NCI-H128 (cell line): ENCODE data around the gene KDM4B.

ENCODE experiments used
- DNase-seq: peaks from one replicate; lab custom pipeline; 2025; ENCODE audit not compliant: unreplicated experiment; lab: John Stamatoyannopoulos, UW

The KDM4B gene

DNA sequence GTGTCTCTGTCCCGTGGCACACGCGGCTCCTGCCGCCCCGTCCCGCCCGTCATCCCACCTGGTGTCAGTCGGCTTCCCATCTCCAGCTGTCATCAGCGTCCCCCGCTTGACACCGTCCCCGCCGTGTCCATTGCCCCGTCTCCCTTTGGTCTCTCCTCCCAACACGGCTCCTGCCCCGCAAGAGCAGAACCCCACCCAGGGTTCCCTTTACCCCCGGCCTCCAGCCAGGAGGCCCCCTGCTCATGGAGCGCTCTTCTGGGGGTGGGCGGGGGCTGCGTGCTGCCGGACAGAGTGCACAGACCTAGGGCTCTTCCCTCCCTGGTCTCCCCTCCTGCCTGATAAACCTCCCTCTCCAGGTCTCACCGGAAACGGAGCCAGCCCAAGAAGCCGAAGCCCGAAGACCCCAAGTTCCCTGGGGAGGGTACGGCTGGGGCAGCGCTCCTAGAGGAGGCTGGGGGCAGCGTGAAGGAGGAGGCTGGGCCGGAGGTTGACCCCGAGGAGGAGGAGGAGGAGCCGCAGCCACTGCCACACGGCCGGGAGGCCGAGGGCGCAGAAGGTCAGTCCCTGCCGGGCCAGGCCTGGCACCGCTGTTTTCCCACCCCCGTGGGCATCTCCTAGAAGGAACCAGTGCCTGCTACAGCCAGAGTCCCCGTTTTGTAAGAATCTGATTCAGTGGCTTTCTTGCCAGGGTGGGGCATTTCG lies 150.5 kb downstream of the KDM4B start:
- no peak for DNase-seq

DNA sequence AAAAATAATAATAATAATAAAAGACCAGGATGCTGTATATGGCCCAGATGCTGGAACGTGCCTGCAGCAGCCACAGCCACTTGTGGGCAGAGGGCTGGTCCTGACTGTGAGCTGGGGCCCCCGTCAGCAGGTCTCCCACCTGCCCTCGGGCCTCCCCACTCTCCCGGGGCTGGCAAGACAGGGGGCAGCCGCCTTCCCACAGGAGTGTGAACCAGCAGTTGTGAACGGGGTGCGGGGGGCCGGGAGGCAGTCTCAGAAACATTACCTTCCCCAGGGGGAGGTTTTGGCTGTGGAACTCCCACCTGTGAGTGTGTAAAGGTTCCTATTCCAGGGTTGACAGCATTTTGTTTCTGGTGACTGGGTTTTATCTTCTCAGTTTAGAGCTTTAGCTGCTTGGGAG lies 151.4 kb downstream of the KDM4B start:
- no peak for DNase-seq

DNA sequence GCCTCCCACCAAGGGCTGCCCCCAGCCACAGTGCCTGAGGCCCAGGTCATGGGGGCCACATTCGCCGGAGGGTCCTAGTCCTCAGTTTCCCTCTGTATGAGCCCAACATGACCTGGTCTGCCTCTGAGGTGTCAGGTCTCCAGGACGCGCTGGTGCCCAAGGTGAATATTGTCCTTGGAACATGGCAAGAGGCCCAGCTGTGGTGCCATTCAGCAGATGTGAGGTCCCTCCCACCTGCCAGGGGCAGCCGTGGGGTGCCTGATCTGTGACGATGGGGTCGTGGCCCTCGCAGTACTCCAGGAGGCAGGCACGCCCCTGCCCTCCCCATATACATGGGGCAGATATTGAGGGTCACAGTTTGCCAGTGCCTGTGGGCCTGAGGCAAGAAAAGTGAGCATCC lies 151.9 kb downstream of the KDM4B start:
- DNase-seq: no peak

DNA sequence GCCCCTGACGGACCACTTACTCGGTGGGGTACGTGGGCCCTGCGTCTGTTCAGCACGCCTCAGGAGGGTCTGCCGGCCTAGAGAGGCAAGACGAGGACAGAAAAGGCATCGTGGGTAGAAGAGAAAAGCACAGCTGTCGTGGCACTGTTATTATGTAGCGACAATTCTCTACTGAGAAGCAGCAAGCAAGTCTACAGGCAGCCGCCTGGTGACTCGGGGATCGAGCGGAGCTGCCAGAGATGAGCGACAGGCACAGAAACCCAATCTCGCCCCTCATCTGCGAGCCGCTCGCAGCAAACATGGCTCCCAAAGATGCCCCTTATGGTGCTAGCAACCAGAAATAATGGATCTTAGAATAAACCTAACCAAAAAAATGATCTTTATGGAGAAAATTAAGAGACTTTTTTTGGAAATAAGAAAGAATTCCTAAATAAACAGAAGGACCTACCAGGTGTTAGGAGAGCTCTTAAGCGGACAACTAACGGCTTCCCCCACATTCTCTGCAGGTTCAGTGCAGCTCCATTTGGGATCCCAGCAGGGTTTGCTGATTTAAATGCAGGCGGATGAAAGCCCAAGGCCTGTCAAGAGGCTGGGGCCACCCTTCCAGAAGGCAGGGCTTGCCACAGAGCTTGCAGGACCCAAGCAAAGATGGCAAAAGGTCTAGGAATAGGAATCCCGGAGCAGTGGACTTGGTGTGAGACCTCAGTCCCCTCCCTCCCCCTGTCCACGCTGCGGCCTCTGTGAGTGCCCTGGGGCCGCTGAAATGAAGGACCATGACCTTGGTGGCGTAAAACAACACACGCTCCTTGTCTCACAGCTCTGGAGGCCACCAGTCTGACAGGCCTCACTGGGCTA lies 152.6 kb downstream of the KDM4B start:
- DNase-seq: no peak

DNA sequence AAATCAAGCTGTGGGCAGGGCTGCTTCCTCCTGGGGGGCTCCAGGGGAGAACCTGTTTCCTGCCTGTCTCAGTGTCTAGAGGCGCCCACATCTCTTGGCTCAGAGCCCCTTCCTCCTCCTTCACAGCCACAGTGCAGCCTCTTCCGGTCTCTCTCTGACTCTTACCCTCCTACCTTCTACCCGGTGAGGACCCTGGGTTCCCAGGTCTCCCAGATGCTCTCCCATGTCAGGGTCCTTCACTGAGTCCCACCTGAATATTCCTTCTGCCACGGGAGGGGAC lies 153.1 kb downstream of the KDM4B start:
- DNase-seq: no peak

DNA sequence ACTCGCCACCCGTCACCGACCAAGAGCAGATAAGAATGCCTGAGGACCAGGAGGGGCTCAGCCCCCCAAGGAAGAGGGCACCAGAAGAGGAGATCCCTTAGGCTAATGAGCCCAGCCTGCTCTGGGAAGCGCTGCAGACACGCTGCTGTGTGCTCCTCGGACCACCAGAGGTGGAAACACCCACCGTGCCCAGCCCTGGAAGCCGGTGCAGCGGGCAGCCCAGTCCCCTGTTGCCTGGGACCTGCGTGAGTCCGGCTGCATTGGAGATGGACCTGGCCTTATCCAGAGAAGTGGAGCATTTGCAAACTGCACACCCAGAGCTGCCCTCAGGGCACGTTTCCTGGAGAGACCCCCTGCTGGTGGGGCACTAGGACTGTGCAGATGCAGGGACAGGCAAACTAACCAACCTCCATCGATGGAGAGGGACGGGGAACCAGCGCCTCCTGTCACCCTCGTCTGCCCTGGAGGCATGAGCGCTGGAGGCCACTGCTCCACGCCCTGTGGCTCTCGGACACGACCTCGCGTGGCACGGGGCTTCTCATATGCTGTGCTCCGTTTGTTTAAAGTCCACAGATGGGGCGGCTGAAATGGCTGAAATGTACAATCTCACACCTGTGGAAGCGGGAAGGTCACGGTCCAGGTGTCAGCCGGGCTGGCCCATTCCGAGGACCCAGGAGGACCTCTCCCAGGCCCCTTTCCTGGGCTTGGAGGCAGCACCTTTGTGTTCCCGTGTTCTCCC lies 153.9 kb downstream of the KDM4B start:
- DNase-seq: no peak

DNA sequence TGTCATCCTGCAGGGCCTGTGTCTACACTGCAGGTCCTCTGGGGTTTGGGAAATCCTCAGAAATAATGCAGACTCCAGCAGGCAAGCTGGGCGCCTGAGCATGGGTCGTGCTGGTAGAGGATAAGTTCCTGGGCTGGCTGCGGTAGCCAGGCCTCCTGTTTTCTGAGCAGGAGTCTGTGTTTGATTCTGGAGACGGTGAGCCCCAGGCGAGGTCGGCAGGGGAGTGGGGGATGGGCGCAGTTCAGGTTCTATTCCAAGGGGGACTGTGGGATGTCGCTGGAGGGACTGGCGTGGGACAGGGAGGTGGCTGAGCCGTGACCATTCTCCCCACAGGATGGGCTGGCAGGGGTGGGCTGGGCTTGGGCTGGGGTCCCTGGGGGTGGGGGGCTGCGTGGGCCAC lies 154.7 kb downstream of the KDM4B start:
- no peak for DNase-seq

DNA sequence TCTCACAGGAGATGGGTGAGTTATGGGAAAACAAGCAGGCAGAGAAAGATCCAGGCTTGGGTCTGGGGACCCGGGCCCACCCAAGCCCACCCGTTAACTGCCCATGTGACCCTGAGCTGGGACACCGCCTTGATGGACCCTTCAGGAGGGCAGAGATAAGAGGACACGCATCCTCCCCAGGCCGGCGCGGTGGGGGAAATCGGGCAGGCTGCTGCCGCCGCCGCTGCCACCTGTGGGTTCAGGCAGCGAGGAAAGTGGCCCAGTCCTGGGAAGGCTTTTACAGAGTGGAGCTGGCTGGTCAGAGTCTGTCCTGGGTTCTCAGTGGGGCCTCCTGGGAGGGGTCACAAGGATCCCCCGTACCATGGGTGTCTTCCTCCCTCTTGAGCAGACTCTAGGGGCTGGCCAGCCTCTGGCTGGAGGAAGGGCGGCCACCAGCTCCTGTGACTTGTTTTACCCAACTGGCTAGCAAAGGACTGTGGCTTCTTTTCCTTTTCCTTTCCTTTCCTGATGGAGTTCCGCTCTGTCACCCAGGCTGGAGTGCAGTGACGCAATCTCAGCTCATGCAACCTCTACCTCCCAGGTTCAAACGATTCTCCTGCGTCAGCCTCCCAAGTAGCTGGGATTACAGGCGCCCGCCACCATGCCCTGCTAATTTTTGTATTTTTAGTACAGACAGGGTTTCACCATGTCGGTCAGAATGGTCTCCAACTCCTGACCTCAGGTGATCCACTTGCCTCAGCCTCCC lies 155.4 kb downstream of the KDM4B start:
- DNase-seq: no peak

DNA sequence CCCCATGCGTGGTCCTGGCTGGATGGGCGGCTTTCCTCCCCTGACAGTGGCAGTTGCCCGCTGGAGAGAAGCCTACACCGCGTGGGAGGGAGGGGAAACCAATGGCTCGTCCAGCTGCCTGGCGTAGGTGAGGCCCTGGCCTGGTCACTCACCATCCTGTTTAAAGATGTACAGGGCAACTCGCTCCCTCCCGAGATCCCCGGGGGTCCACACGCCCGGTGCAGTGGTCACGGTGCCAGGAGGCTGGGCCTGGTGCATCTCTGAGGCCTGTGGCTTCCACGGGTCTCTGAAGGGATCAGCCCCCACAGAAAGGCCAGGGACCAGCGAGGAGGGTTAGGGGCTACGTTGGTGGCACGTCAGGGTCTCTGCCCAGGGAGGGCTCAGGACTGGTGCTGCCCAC lies 156.5 kb downstream of the KDM4B start:
- no peak for DNase-seq

DNA sequence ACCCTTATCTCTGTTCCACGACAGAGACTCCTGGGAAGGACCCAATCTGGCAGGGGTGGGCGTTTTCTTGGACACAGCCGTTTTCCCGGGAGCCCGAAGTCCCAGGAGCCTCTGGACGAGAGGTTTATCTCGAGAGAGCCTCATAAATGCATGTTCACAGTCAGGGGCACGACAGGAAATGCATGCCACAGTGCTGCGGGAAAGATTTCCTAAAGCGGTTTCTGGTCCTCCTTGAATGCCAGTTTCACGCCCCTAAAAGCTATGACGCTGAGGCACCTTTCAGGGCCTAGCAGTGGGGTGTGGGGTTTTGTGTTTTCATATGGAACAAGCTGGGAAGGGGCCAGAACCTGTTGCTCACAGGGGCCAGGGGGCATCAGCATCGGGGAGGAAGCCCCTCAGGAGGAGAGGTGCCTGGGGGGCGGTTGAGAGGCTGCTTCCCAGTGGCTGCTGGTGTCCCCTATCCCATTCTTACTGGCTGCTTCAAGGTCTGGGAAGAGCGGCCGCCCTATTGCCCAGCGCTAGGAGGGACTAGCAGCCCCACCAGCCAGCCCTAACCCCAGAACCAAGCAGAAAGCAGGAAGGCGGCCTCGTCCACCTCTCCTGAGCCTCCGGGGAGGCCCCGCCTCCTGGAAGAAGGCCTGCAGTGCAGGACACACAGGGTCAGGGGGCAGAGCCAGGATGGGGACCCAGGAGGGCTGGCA lies 157.0 kb downstream of the KDM4B start:
- DNase-seq: no peak

DNA sequence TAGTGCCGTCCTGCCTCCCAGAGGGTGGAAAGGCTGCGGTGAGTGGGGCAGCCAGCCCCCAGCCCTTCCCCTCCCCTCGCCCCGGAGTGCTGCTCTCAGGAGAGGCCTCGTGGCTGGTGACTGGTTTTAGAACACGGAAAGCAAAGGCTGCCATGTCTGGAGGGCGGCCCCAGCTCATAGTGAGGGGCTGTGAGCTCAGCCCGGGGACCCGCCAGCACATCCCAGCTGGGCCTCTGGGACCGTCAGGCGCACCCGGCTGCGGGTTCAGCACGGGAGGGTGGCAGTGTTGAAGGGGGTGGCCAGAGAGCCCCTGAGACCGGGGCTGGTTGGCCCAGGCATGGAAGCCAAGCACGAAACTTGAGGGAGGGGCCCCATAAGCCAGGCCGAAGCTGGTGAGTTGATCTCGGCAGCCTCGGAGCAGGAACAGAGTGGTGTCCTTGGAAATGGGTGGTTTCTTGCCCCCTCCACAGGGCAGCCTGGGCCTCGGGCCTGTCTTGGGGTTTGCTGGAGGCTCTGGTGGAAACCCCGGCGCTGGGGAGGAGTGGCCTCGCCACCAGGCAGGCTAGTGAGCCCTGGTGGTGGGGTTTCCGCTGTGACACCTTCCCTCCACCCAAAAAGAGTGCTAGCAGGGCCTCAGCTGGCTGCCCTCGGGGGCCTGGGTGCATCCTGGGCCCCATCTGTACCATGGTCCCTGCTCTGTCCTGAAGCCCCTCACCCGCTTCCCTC lies 157.7 kb downstream of the KDM4B start:
- DNase-seq: no peak

DNA sequence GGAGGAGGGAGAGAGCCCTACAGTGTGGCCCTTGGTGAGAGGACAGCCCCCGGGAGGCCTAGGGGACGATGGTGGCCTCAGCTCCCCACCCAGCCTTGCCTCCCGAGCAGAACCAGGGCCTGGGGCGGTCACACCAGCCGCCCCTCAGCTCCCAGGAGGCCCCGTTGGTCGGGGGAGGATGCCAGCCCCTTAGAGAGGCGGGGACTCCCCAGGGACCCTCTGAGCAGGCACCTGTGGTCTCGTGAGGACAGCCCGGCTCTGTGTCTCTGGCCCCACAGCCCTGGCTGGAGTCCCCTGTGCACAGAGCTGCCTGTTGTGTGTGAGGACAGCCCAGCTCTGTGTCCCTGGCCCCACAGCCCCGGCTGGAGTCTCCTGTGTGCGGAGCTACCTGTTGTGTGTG lies 158.8 kb downstream of the KDM4B start:
- no peak for DNase-seq

DNA sequence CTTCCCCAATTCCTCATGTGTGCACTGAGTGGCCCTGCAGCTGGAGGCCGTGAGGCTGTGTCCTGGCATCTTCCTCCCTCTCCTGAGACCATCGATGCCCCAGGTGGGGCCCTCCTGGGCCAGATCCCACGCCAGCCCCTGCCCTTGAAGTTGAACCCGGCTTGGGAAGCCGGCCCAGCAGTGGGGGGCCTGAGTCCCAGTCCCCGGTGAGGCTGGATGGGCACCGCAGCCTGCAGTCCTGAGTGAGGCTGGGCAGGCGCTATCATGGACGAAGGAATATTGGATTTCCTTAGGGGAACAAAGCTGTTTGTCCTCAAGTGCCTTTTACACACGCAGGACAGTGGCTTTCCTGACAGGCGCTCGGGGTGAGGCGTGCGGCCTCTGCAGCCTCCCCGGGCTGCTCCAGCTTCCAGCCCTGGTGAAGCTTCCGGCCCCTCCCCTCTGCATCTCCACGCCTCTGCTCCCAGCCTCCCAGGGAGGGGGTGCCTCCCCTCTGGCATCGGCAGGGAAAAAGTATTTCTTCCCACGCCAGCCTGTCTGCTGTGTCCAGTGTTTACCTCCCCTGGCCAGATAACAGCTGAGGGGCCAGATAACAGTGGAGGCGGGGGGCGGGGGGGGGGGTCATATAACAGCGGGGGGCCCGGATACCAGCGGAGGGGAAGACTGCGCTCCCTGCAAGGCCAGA lies 159.5 kb downstream of the KDM4B start:
- DNase-seq: no peak

DNA sequence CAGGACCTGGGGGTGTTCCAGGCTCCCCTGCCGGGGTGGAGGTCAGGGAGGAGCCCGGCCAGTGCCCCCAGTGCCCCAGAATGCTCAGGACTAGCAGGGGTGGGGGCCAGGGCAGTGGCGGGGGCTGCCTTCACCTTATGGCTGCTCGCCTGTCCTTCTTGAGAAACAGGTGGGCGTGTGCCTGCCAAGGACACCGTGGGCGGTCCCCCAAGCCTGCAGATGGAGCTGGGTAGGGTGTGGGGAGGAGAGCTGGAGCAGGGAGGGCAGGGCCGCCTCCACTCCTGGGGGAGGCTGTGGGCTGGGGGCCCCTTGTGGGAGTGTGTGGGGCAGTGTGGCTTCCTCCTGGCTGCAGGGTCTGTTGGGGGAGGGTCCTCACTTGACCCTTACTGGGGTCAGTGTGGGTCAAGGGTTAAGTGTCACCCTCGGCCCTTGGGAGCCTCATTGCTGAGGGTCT lies 160.1 kb downstream of the KDM4B start:
- no peak for DNase-seq

DNA sequence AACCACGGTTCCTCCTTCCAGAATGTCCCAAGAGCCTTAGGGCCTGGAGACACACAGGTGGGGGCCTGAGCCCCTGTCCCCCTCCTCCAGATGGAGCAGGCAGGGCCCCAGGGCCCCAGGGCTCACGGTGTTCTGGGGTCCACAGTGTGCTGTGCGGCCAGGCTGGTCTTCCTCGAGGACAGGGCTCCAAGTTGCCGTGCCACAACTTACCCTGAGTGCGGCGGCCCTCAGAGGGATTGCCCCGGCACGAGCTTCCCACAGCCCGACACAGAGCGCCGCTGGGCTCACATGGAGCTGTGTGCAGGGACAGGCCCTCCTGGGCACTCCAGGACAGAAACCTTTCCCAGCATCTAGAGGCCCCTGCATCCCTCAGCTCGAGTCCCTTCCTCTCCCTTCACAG lies 160.8 kb downstream of the KDM4B start:
- no peak for DNase-seq

DNA sequence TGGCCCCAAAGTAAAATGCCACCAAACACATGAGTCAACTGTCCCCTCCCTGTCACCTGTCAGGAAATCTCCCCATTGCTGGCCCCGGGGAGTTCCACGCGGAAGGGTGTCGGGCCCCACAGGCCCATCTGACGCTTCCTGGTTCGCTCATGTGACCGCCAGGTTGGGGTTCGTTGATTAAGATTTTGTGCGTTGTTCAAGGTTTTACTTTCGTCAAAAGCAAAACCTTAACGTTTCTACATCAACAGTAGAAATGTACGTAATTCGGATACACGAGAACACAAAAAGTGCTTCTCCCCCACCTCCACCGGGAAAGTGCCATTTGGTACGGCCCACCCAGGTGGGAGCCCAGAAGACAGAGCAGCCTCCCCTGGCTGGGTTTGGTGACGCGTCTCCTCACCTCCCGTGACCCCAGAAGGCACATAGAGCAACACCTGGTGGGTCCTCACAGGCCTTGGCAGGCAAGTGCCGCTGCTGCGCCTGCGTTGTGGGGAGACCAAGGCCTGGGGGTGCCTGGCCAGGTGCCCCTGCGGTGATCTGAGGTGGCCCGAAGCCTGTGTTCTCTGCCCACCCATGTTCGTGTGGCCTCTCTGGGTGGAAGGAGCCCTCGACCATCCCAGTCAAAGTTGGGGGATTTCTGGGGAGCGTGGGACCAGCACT lies 161.6 kb downstream of the KDM4B start:
- no peak for DNase-seq

DNA sequence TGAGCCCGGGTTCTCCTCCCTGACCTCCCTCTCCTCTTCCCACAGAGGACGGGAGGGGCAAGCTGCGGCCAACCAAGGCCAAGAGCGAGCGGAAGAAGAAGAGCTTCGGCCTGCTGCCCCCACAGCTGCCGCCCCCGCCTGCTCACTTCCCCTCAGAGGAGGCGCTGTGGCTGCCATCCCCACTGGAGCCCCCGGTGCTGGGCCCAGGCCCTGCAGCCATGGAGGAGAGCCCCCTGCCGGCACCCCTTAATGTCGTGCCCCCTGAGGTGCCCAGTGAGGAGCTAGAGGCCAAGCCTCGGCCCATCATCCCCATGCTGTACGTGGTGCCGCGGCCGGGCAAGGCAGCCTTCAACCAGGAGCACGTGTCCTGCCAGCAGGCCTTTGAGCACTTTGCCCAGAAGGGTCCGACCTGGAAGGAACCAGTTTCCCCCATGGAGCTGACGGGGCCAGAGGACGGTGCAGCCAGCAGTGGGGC lies 162.2 kb downstream of the KDM4B start:
- no peak for DNase-seq

DNA sequence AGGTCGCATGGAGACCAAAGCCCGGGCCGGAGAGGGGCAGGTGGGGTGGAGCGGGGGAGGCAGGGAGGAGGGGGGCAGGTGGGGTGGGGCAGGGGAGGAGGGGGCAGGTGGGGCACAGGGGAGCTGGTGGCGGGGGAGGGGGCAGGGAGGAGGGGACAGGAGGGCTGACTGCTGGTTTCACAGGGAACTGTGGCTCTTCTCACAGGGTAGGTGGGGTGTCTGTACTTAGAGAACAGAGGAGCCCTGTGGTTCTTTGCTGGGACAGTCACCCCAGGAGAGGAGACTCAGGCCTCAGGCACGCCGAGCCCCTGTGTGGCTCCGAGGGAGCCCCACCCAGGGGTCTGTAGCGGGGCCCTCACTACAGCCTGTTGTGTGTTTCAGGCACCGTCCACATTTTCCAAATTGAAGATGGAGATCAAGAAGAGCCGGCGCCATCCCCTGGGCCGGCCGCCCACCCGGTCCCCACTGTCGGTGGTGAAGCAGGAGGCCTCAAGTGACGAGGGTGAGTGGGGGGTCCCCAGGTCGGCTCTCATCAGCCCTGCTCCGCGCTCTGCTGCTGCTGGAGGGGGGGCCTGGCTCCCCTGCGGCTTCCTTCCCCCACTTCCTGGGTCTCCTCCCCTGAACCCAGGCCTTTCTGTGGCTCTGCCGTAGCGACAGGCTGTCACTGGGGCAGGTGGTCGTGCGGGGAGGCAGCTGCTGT lies 162.7 kb downstream of the KDM4B start:
- DNase-seq: no peak
